Measurements from ENCODE around the gene HS1BP3. TPM values are rescaled to one million over a fixed set of nuclear protein-coding genes. Genes with fewer than 3 reads are reported as not detected.

HS1BP3 gene
- total RNA-seq, 1 donor from 2014 or later: 23.8 TPM

DNA sequence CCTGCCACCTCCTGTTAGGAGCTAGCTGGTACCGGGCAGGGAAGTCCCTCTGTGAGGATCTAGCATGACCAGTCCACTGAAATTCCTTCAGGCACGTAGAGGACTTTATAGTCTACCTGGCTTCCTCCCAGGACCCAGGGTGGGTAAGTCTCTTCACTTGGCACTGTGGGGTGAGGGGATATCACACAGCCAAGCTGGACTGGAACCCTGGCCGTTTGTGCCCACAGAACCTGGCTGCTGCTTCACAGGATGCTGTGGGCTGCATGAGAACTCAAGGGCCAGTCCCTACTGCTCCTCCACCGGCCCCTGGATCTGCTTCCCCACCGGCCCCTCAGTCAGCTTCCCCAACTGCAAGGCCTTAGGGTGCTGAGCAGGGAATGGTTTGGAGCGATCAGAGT lies 35.8 kb downstream of the HS1BP3 start:
- peaks cover 8% of the 10 kb centered on the region for H3K9me3 Mint-ChIP-seq (ENCODE audit: unreplicated experiment)
- peak; percentile 8 for DNase-seq
- H3K4me1 Mint-ChIP-seq (ENCODE audit: low read depth, unreplicated experiment): peaks cover 11% of the 10 kb centered on the region
- no peak for TF ChIP-seq CTCF (IDR thresholded peaks at IDR 0.05; ENCODE audit: partially characterized antibody, unreplicated experiment)
- H3K4me3 Mint-ChIP-seq (ENCODE audit: unreplicated experiment): no peak overlapping the region
- no peaks in the 10 kb centered on the region for H3K36me3 Mint-ChIP-seq (ENCODE audit: unreplicated experiment)
- no peak overlapping the region for H3K27ac Mint-ChIP-seq (ENCODE audit: unreplicated experiment)
- peaks cover 7% of the 10 kb centered on the region for H3K27me3 Mint-ChIP-seq (ENCODE audit: unreplicated experiment)

GRCh38 chr2:20614201-20615067 lies 36.5 kb downstream of the HS1BP3 start:
- DNase-seq: peak; percentile 14
- H3K27ac Mint-ChIP-seq (ENCODE audit: unreplicated experiment): no peak overlapping the region
- H3K27me3 Mint-ChIP-seq (ENCODE audit: unreplicated experiment): peaks cover 7% of the 10 kb centered on the region
- TF ChIP-seq CTCF (IDR thresholded peaks at IDR 0.05; ENCODE audit: partially characterized antibody, unreplicated experiment): no peak
- H3K4me1 Mint-ChIP-seq (ENCODE audit: low read depth, unreplicated experiment): peaks cover 11% of the 10 kb centered on the region
- peaks cover 7% of the 10 kb centered on the region for H3K9me3 Mint-ChIP-seq (ENCODE audit: unreplicated experiment)
- no peaks in the 10 kb centered on the region for H3K36me3 Mint-ChIP-seq (ENCODE audit: unreplicated experiment)
- H3K4me3 Mint-ChIP-seq (ENCODE audit: unreplicated experiment): no peak overlapping the region

DNA sequence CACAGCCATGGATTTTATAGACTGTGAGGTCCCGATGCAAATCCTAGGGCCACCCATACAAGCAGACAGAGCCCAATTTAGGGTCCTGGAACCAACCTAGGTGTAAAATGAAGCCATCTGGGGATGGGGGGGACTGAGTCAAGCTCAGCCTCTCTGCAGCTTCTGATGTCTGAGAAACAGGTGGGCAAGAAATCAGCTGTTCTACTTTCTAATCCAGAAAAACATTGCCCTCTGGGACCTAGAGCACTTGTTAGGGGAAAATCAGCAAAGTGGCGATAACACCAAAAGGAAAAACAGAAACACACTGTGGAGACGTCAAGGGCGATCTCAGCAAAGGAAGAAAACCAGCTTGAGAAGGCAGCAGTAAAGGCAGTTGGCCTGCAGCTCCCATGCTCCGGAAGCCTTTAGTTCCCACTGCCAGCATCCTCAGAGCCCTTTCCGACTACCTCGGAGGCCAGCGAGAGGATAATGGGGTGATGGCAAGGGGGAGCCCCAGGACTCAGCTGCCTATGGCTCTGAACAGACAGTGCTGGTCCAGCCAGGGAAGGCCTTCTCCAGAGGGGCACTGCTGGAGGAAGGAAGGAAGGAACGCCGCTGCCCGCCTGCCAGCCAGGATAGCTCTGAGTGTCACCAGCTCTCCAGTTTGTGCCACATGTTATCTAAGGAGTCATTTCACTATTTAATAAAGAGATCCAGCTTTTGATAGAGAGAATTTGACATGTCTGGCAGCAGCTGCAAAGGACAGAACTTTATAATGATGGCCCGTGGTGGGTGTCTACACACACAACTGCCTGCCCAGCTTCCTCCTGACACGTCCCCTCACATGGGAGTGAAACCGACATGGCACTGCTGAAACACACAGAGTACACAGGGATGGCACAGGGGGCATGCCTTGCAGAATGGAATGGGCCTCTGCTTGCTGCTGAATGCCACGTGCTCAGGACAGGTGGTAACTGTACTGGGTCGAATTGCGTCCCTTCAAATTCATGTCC lies 37.7 kb downstream of the HS1BP3 start:
- Mint-ChIP-seq H3K36me3 (ENCODE audit: unreplicated experiment) (peaks cover 5% of the 10 kb centered on the region), H3K4me3 (ENCODE audit: unreplicated experiment) (no peak overlapping the region), H3K9me3 (ENCODE audit: unreplicated experiment) (peaks cover 9% of the 10 kb centered on the region), H3K4me1 (ENCODE audit: low read depth, unreplicated experiment) (peaks cover 11% of the 10 kb centered on the region), H3K27me3 (ENCODE audit: unreplicated experiment) (peaks cover 7% of the 10 kb centered on the region), H3K27ac (ENCODE audit: unreplicated experiment) (no peak overlapping the region)
- TF ChIP-seq CTCF (IDR thresholded peaks at IDR 0.05; ENCODE audit: partially characterized antibody, unreplicated experiment): no peak
- DNase-seq: peak; percentile 9

DNA sequence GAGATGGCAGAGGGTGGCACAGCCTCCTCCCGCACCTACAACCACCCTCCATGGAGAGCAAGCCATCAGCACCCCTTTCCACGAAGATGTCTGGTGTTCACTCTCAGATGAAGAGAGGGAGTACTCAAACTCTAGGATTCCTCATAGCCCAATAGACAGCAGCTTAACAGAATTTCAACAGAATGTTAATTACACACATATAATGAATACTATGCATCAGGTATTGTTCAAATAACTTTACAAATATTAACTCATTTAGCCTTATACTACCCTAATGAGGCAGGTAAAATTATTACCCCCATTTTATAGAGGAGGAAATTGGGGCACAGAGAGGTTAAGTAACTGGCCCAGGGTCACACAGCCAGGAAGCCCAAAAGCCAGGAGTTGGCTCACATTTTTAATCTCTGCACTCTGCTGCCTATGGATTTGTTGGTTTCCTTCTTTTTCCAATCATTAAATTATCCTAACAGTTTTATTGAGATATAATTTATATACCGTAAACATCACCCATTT lies 39.0 kb downstream of the HS1BP3 start:
- peaks cover 9% of the 10 kb centered on the region for H3K4me1 Mint-ChIP-seq (ENCODE audit: low read depth, unreplicated experiment)
- H3K27ac Mint-ChIP-seq (ENCODE audit: unreplicated experiment): no peak overlapping the region
- H3K27me3 Mint-ChIP-seq (ENCODE audit: unreplicated experiment): peaks cover 5% of the 10 kb centered on the region

More for the DNA sequence above, 39.0 kb downstream of the HS1BP3 start:
- no peak for DNase-seq
- H3K36me3 Mint-ChIP-seq (ENCODE audit: unreplicated experiment): peaks cover 13% of the 10 kb centered on the region
- H3K4me3 Mint-ChIP-seq (ENCODE audit: unreplicated experiment): no peak overlapping the region
- peaks cover 10% of the 10 kb centered on the region for H3K9me3 Mint-ChIP-seq (ENCODE audit: unreplicated experiment)
- no peak for TF ChIP-seq CTCF (IDR thresholded peaks at IDR 0.05; ENCODE audit: partially characterized antibody, unreplicated experiment)

All from glutamatergic neuron (in vitro differentiated cells).